ENCODE data around the gene PTPRG. TPM values are rescaled to one million over a fixed set of nuclear protein-coding genes. Genes with fewer than 3 reads are reported as not detected.

The PTPRG gene
- total and polyA plus RNA-seq, 10 of the 15 experiments (the other 5 are each of a cell fraction or from before 2014, with no cell fraction given): 0.29 to 20.7 (median 1.4) TPM

- in situ Hi-C loops (cut with MboI) (loop anchor here (10.0 kb wide), 1 partner anchor 620 kb away; the partner anchor contains the start of gene PTPRG), intact Hi-C loops (cut with micrococcal nuclease; ENCODE audit: unreplicated experiment) (no loop called here)
- Histone ChIP-seq H3K4me1 (ENCODE audit: control insufficient read depth, insufficient read depth, low read length) (no peaks in the 10 kb centered on the region), H3K36me3 (ENCODE audit: control insufficient read depth in 2 of 2, insufficient read depth in 2 of 2, low read length in 1 of 2) (no peaks in the 10 kb centered on the region), H2AFZ (ENCODE audit: control insufficient read depth, low read depth, low read length) (no peak overlapping the region), H3K4me3 (no peak overlapping the region), H3K27me3 (replicated peaks in 1 of 2; ENCODE audit: control insufficient read depth in 2 of 2, insufficient read depth in 2 of 2, low read length in 1 of 2) (no peaks in the 10 kb centered on the region; a peak in 1 of 4 replicates), H3K79me2 (ENCODE audit: control insufficient read depth, insufficient read depth, low read length) (no peaks in the 10 kb centered on the region), H3K4me2 (ENCODE audit: control insufficient read depth, insufficient read depth) (no peak overlapping the region), H4K20me1 (ENCODE audit: control insufficient read depth, insufficient read depth) (no peaks in the 10 kb centered on the region), H3K9me3 (replicated peaks; ENCODE audit: control insufficient read depth, insufficient read depth, low read length) (no peaks in the 10 kb centered on the region), H3K9ac (ENCODE audit: control insufficient read depth, insufficient read depth, low read length) (no peak overlapping the region), H3K27ac (ENCODE audit: control insufficient read depth, insufficient read depth) (no peak overlapping the region)
- no peak for TF ChIP-seq SIN3A (IDR thresholded peaks at IDR 0.05; ENCODE audit: low read depth, low read length)
- TF ChIP-seq SMAD5 (IDR thresholded peaks at IDR 0.05; ENCODE audit: low read depth): no peak
- RAD21 ChIA-PET (ENCODE audit: unreplicated experiment): interaction anchor here (1.4 kb wide), 1 partner anchor 14 kb away, joined by 4 read pairs; no protein-coding TSS in a partner anchor
- SMC1A ChIA-PET (ENCODE audit: uncharacterized antibody, unreplicated experiment): interaction anchor here (0.6 to 1.4 kb wide), 2 partner anchors 326 to 395 kb away, joined by 3 read pairs; no protein-coding TSS in a partner anchor
- FAIRE-seq: no peak
- no TSS peak for BruUV-seq (replicated peaks)
- POLR2A ChIA-PET: interaction anchor here (1.0 kb wide), 1 partner anchor 121 kb away, joined by 3 read pairs; no protein-coding TSS in a partner anchor
- 32% methylated on average over 7 of the region's 7 CpGs for WGBS (ENCODE audit: insufficient coverage, insufficient replicate concordance, low lambda C conversion rate, missing lambda C conversion rate)
- CTCF ChIA-PET: interaction anchor here (1.2 to 11.0 kb wide), 4 partner anchors 131 to 619 kb away, joined by 3 to 198 read pairs (median 44); no protein-coding TSS in a partner anchor
- ATAC-seq: peak; percentile 43
- no peak for DNase-seq (ENCODE audit: low read depth, low spot score)
These were observed 623.2 kb downstream of the PTPRG start for GRCh38 chr3:62184559-62184958.

- H3K27me3 ChIP-seq (replicated peaks in 1 of 2; ENCODE audit: control insufficient read depth in 2 of 2, insufficient read depth in 2 of 2, low read length in 1 of 2): no peaks in the 10 kb centered on the region
- WGBS (ENCODE audit: insufficient coverage, insufficient replicate concordance, low lambda C conversion rate, missing lambda C conversion rate): 14% methylated on average over 7 of the region's 7 CpGs
- no peak overlapping the region for H3K4me2 ChIP-seq (ENCODE audit: control insufficient read depth, insufficient read depth)
- H4K20me1 ChIP-seq (ENCODE audit: control insufficient read depth, insufficient read depth): no peaks in the 10 kb centered on the region
- DNase-seq (ENCODE audit: low read depth, low spot score) (no peak), FAIRE-seq (no peak), ATAC-seq (peak; percentile 60)
- CTCF ChIA-PET: interaction anchor here (0.7 to 11.0 kb wide), 41 partner anchors 10 to 805 kb away, joined by 3 to 198 read pairs (median 5); no protein-coding TSS in a partner anchor
- no peaks in the 10 kb centered on the region for H3K9me3 ChIP-seq (replicated peaks; ENCODE audit: control insufficient read depth, insufficient read depth, low read length)
- H3K36me3 ChIP-seq (ENCODE audit: control insufficient read depth in 2 of 2, insufficient read depth in 2 of 2, low read length in 1 of 2): no peaks in the 10 kb centered on the region
- no peaks in the 10 kb centered on the region for H3K4me1 ChIP-seq (ENCODE audit: control insufficient read depth, insufficient read depth, low read length)
- SMC1A ChIA-PET (ENCODE audit: uncharacterized antibody, unreplicated experiment): interaction anchor here (0.6 to 5.8 kb wide), 36 partner anchors 10 to 626 kb away, joined by 3 to 138 read pairs (median 4); partner anchors contain the start of gene PTPRG
- H3K4me3 ChIP-seq: no peak overlapping the region
- intact Hi-C loops (cut with micrococcal nuclease; ENCODE audit: unreplicated experiment): loop anchor here (5.0 kb wide), 2 partner anchors 250 to 625 kb away; partner anchors contain the start of gene PTPRG
- no peak overlapping the region for H2AFZ ChIP-seq (ENCODE audit: control insufficient read depth, low read depth, low read length)
- in situ Hi-C loops (cut with MboI): loop anchor here (5.0 to 10.0 kb wide), 2 partner anchors 335 to 622 kb away; partner anchors contain the start of gene PTPRG
- H3K9ac ChIP-seq (ENCODE audit: control insufficient read depth, insufficient read depth, low read length): no peak overlapping the region
- RAD21 ChIA-PET (ENCODE audit: unreplicated experiment): interaction anchor here (0.6 to 4.0 kb wide), 24 partner anchors 8 to 805 kb away, joined by 3 to 70 read pairs (median 5); no protein-coding TSS in a partner anchor
- H3K27ac ChIP-seq (ENCODE audit: control insufficient read depth, insufficient read depth): no peak overlapping the region
- BruUV-seq (replicated peaks): no TSS peak
- no peaks in the 10 kb centered on the region for H3K79me2 ChIP-seq (ENCODE audit: control insufficient read depth, insufficient read depth, low read length)
- peak; percentile 15 to 33 (median 29); a peak in 2 of 6 replicates for TF ChIP-seq CTCF (IDR thresholded peaks at IDR 0.05 in 2 of 3, conservative IDR thresholded peaks at IDR 0.05 in 1 of 3; ENCODE audit: control insufficient read depth in 2 of 3, extremely low read depth in 1 of 3, insufficient read depth in 1 of 3, low read depth in 3 of 3, low read length in 3 of 3)
- 0 out of 2 replicates have a peak, but pooled peaks have one; percentile 25 for TF ChIP-seq DPF2 (IDR thresholded peaks at IDR 0.05)
- no peak for TF ChIP-seq SREBF2 (IDR thresholded peaks at IDR 0.05; ENCODE audit: low read length)
- no peak for TF ChIP-seq HSF1 (IDR thresholded peaks at IDR 0.05; ENCODE audit: low read depth, low read length)
- TF ChIP-seq JUNB (IDR thresholded peaks at IDR 0.05): no peak
- peak; percentile 28; the same call in 1 of the 2 replicates for TF ChIP-seq RAD21 (IDR thresholded peaks at IDR 0.05; ENCODE audit: insufficient read depth, low read depth, low read length)
- POLR2A ChIA-PET: no interaction called here
These were observed 625.7 kb downstream of the PTPRG start for GRCh38 chr3:62187022-62187431.
